ENCODE measurements around the gene LGR6. TPM values are rescaled to one million over a fixed set of nuclear protein-coding genes. Genes with fewer than 3 reads are reported as not detected.

The LGR6 gene
- total and polyA plus RNA-seq, 10 of the 15 experiments (the other 5 are each of a cell fraction or from before 2014, with no cell fraction given): not detected

GRCh38 chr1:202348509-202349205, 155.1 kb downstream of the LGR6 start, which contains the start of gene PPP1R12B (continued):
- TF ChIP-seq USF2 (IDR thresholded peaks at IDR 0.05; ENCODE audit: borderline replicate concordance, low read depth, low read length) (peak; percentile 50; the same call in 1 of the 2 replicates), CEBPB (IDR thresholded peaks at IDR 0.05; ENCODE audit: borderline replicate concordance in 1 of 2, low read depth in 2 of 2, low read length in 2 of 2) (no peak), DPF2 (IDR thresholded peaks at IDR 0.05) (no peak), GATAD2B (conservative IDR thresholded peaks at IDR 0.05; ENCODE audit: low read depth) (0 out of 2 replicates have a peak, but pooled peaks have one; percentile 45), LARP7 (IDR thresholded peaks at IDR 0.05) (peak; percentile 80; the same call in 1 of the 2 replicates), PAX8 (IDR thresholded peaks at IDR 0.05) (no peak), MEF2B (IDR thresholded peaks at IDR 0.05; ENCODE audit: partially characterized antibody, poor library complexity, severe bottlenecking) (no peak), NR2C1 (IDR thresholded peaks at IDR 0.05) (peak; percentile 98), FOXM1 (IDR thresholded peaks at IDR 0.05; ENCODE audit: low read depth, low read length) (no peak), GABPA (IDR thresholded peaks at IDR 0.05; ENCODE audit: low read depth) (no peak; the same call in 1 of the 2 replicates), ATF7 (IDR thresholded peaks at IDR 0.05; ENCODE audit: low read depth) (no peak; the same call in none of the 2 replicates), ASH2L (IDR thresholded peaks at IDR 0.05; ENCODE audit: borderline replicate concordance, low read depth) (no peak), ATF3 (IDR thresholded peaks at IDR 0.05; ENCODE audit: borderline replicate concordance, extremely low read depth, low read depth, low read length) (peak; percentile 77; the same call in 1 of the 2 replicates), HSF1 (IDR thresholded peaks at IDR 0.05; ENCODE audit: low read depth, low read length) (no peak), YY1 (IDR thresholded peaks at IDR 0.05; ENCODE audit: low read depth, low read length) (peak; percentile 100), NRF1 (conservative IDR thresholded peaks at IDR 0.05; ENCODE audit: low read depth, low read length) (peak; percentile 82), FOXK2 (IDR thresholded peaks at IDR 0.05) (no peak), EED (IDR thresholded peaks at IDR 0.05; ENCODE audit: low read depth) (no peak), NFIC (IDR thresholded peaks at IDR 0.05; ENCODE audit: low read depth, low read length) (no peak), TCF3 (IDR thresholded peaks at IDR 0.05; ENCODE audit: borderline replicate concordance, insufficient read depth, low read depth, low read length) (no peak), BRCA1 (IDR thresholded peaks at IDR 0.05; ENCODE audit: low read depth, low read length) (no peak), USF1 (IDR thresholded peaks at IDR 0.05; ENCODE audit: borderline replicate concordance, extremely low read length, insufficient read depth, low read depth, low read length) (peak; percentile 72), ZNF384 (IDR thresholded peaks at IDR 0.05; ENCODE audit: borderline replicate concordance, low read depth, low read length) (no peak), ATF2 (IDR thresholded peaks at IDR 0.05; ENCODE audit: low read length) (no peak), HDAC6 (IDR thresholded peaks at IDR 0.05; ENCODE audit: unreplicated experiment) (no peak), FOS (IDR thresholded peaks at IDR 0.05; ENCODE audit: borderline replicate concordance, extremely low read depth, insufficient read length) (no peak)
